ENCODE results near the gene CROCC2. TPM values are rescaled to one million over a fixed set of nuclear protein-coding genes. Genes with fewer than 3 reads are reported as not detected.

CROCC2 gene
- total and polyA plus RNA-seq, 10 of the 15 experiments (the other 5 are each of a cell fraction or from before 2014, with no cell fraction given), result not detected

DNA sequence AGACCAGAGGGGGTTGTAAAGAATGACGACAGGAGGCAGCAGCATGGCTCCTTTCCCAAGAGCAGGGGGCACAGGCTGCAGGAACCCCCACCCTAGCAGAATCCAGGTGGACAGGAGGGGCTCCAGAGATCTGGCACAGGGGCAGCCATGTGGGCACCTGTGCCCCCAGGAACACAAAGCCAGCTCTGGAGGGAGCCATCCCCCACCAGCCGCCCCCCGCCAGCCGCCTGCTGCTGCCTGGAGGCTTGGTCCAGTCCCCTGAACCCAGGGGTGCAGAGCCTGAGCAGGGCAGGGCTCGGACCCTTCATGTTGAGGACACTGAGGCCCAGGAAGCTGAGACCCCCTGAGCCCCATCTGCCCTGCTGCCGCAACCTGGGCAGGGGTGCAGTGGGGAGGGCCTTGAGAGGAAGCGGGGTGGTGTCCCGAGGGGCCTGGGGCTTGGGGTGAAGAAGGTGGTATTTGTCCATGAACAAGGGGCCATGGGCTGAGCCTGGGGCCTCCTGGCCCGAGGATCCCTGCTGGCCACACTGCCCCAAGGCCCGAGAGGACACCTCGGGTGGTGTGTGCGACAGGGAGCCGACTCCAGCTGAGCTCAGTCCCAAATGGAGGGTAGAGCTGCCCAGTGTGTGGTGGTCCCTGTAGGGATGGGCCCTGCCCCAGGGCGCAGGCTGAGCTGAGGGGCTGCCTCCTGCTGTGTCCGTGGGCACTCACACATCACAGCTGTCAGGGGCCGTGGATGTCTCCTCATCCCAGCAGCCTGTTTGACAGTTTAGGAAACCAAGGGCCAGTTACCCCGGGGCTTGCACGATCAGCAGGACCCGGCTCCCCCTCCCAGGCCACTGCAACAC lies 52.5 kb downstream of the CROCC2 start:
- no peak for ATAC-seq
- ChIA-PET RAD21 (ENCODE audit: unreplicated experiment) (no interaction called here), SMC1A (ENCODE audit: uncharacterized antibody, unreplicated experiment) (no interaction called here), CTCF (no interaction called here), POLR2A (no interaction called here)
- no TSS peak for BruUV-seq (replicated peaks)
- no peak overlapping the region for H3K27ac ChIP-seq (ENCODE audit: control insufficient read depth, insufficient read depth)
- no peak overlapping the region for H3K4me2 ChIP-seq (ENCODE audit: control insufficient read depth, insufficient read depth)
- 26% methylated on average over 18 of the region's 19 CpGs for WGBS (ENCODE audit: insufficient coverage, insufficient replicate concordance, low lambda C conversion rate, missing lambda C conversion rate)
- H3K4me1 ChIP-seq (ENCODE audit: control insufficient read depth, insufficient read depth, low read length), result no peaks in the 10 kb centered on the region
- intact Hi-C loops (cut with micrococcal nuclease; ENCODE audit: unreplicated experiment) (no loop called here), in situ Hi-C loops (cut with MboI) (no loop called here)
- no peak overlapping the region for H3K4me3 ChIP-seq
- H4K20me1 ChIP-seq (ENCODE audit: control insufficient read depth, insufficient read depth), result no peaks in the 10 kb centered on the region
- no peak overlapping the region for H2AFZ ChIP-seq (ENCODE audit: control insufficient read depth, low read depth, low read length)
- H3K27me3 ChIP-seq (replicated peaks in 1 of 2; ENCODE audit: control insufficient read depth in 2 of 2, insufficient read depth in 2 of 2, low read length in 1 of 2), result peaks cover 0 to 1% of the 10 kb centered on the region in 2 experiments; a peak in 2 of 4 replicates
- DNase-seq (ENCODE audit: low read depth, low spot score), result no peak
- H3K36me3 ChIP-seq (ENCODE audit: control insufficient read depth in 2 of 2, insufficient read depth in 2 of 2, low read length in 1 of 2), result no peaks in the 10 kb centered on the region
- no peak for FAIRE-seq
- no peak overlapping the region for H3K9ac ChIP-seq (ENCODE audit: control insufficient read depth, insufficient read depth, low read length)
- TF ChIP-seq EED (IDR thresholded peaks at IDR 0.05; ENCODE audit: low read depth) (no peak), RFX5 (IDR thresholded peaks at IDR 0.05; ENCODE audit: low read depth, low read length) (no peak), MYB (IDR thresholded peaks at IDR 0.05; ENCODE audit: borderline replicate concordance, low read depth, low read length) (no peak), IRF4 (IDR thresholded peaks at IDR 0.05; ENCODE audit: low read depth, low read length) (no peak), CHD4 (IDR thresholded peaks at IDR 0.05) (no peak), RCOR1 (conservative IDR thresholded peaks at IDR 0.05; ENCODE audit: low read depth, low read length) (no peak), HDAC2 (IDR thresholded peaks at IDR 0.05) (no peak), CBX3 (IDR thresholded peaks at IDR 0.05; ENCODE audit: borderline replicate concordance, low read depth) (no peak), CBFB (IDR thresholded peaks at IDR 0.05; ENCODE audit: low read depth) (no peak), GABPA (IDR thresholded peaks at IDR 0.05; ENCODE audit: low read depth) (no peak), SIN3A (IDR thresholded peaks at IDR 0.05; ENCODE audit: low read depth, low read length) (no peak)
- TF ChIP-seq, protein P1, sequence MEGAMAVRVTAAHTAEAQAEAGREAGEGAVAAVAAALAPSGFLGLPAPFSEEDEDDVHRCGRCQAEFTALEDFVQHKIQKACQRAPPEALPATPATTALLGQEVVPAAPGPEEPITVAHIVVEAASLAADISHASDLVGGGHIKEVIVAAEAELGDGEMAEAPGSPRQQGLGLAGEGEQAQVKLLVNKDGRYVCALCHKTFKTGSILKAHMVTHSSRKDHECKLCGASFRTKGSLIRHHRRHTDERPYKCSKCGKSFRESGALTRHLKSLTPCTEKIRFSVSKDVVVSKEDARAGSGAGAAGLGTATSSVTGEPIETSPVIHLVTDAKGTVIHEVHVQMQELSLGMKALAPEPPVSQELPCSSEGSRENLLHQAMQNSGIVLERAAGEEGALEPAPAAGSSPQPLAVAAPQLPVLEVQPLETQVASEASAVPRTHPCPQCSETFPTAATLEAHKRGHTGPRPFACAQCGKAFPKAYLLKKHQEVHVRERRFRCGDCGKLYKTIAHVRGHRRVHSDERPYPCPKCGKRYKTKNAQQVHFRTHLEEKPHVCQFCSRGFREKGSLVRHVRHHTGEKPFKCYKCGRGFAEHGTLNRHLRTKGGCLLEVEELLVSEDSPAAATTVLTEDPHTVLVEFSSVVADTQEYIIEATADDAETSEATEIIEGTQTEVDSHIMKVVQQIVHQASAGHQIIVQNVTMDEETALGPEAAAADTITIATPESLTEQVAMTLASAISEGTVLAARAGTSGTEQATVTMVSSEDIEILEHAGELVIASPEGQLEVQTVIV (IDR thresholded peaks at IDR 0.05; ENCODE audit: borderline replicate concordance, partially characterized antibody), result no peak
- TF ChIP-seq, protein P2, sequence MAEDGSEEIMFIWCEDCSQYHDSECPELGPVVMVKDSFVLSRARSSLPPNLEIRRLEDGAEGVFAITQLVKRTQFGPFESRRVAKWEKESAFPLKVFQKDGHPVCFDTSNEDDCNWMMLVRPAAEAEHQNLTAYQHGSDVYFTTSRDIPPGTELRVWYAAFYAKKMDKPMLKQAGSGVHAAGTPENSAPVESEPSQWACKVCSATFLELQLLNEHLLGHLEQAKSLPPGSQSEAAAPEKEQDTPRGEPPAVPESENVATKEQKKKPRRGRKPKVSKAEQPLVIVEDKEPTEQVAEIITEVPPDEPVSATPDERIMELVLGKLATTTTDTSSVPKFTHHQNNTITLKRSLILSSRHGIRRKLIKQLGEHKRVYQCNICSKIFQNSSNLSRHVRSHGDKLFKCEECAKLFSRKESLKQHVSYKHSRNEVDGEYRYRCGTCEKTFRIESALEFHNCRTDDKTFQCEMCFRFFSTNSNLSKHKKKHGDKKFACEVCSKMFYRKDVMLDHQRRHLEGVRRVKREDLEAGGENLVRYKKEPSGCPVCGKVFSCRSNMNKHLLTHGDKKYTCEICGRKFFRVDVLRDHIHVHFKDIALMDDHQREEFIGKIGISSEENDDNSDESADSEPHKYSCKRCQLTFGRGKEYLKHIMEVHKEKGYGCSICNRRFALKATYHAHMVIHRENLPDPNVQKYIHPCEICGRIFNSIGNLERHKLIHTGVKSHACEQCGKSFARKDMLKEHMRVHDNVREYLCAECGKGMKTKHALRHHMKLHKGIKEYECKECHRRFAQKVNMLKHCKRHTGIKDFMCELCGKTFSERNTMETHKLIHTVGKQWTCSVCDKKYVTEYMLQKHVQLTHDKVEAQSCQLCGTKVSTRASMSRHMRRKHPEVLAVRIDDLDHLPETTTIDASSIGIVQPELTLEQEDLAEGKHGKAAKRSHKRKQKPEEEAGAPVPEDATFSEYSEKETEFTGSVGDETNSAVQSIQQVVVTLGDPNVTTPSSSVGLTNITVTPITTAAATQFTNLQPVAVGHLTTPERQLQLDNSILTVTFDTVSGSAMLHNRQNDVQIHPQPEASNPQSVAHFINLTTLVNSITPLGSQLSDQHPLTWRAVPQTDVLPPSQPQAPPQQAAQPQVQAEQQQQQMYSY (CRISPR knock-in tag; IDR thresholded peaks at IDR 0.05), result no peak
- H3K79me2 ChIP-seq (ENCODE audit: control insufficient read depth, insufficient read depth, low read length), result no peaks in the 10 kb centered on the region
- no peaks in the 10 kb centered on the region for H3K9me3 ChIP-seq (replicated peaks; ENCODE audit: control insufficient read depth, insufficient read depth, low read length)

Measured in GM12878 (cell line).